ENCODE measurements around the gene IL12RB1.

DNA sequence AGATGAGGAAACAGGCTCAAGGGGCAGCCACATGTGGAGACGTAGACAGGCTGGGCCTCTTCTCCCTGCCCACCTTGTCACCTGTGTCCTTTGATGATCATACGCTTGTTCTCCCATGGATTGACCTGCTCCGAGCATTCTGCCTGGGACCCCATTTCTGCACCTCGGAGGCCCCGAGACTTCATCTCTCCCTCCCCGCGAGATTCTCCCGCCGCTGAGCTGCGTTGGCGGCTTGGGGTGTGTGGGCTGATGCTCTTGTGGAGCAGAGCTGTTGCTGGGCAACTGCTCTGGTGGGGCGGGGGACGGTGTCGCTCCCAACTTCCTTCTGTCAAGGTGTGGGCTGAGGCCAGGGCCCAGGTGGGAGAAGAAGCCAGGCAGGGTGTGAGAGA, 33.0 kb upstream of the IL12RB1 start:
- TF ChIP-seq, protein P1, sequence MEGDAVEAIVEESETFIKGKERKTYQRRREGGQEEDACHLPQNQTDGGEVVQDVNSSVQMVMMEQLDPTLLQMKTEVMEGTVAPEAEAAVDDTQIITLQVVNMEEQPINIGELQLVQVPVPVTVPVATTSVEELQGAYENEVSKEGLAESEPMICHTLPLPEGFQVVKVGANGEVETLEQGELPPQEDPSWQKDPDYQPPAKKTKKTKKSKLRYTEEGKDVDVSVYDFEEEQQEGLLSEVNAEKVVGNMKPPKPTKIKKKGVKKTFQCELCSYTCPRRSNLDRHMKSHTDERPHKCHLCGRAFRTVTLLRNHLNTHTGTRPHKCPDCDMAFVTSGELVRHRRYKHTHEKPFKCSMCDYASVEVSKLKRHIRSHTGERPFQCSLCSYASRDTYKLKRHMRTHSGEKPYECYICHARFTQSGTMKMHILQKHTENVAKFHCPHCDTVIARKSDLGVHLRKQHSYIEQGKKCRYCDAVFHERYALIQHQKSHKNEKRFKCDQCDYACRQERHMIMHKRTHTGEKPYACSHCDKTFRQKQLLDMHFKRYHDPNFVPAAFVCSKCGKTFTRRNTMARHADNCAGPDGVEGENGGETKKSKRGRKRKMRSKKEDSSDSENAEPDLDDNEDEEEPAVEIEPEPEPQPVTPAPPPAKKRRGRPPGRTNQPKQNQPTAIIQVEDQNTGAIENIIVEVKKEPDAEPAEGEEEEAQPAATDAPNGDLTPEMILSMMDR (IDR thresholded peaks at IDR 0.05), result no peak
- no peak for TF ChIP-seq POLR2A (IDR thresholded peaks at IDR 0.05)
